NCI-H2171 (cell line): ENCODE data around the gene NXPH2.
A peak's percentile ranks its signal among the peaks of the same experiment; 100 is the strongest.
"Not testable (repeated sequence)": the region's sequence is repeated elsewhere in the genome, so short reads cannot be mapped to it uniquely, and the experiment has no call there.

ENCODE experiments used
- DNase-seq: peaks from one replicate; lab custom pipeline; 2025; lab: John Stamatoyannopoulos, UW

The NXPH2 gene

DNA sequence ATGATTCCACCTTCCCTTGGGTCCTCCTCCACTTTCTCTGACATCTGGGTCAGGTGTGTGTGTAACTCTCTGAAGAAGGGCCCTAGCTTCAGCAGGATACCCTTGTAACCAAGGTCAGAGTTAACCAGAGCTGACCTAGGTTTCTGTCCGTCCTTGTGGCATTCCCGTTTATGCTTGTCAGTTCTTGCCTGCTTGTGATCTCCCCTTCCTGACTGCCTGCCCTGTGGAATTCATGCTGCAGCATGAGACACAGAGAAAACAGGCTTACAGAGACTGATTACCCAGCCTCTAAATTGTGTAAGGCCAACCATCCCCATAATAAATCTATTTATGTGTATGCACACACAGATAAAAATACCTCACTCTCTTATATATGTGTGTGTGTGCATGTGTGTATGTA lies 22.8 kb downstream of the NXPH2 start:
- DNase-seq, result no peak

DNA sequence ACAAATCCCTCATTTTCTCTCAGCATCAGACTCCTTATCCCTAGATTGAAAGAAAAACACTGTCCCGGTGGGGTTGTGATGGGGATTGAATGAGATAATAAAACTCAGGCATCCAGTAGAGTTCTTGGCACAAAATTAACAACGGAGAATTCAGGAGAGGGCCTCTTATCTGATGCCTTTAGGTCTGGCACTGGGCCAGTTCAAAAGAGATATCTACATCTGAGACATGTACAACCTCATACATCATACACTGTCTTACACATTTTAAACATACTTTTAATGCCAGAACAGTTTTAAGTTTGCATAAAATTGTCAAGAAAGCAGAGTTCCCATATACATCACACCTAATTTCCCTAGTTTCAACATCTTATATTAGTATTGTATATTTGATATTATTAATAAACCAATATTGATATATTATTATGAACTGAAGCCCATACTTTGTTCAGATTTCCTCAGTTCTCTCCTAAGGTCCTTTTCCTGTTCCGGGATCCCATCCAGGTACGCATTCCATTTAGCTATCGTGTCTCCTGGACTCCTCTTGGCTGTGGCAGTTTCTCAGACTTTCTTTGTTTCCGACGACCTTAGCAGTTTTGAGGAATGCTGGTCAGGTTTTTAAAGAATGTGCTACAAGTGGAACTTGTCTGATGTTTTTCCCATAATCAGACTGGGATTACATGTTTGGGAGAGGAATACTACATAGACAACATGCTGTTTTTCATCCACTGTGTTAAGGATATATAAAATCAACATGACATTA lies 27.8 kb downstream of the NXPH2 start:
- DNase-seq, result no peak

DNA sequence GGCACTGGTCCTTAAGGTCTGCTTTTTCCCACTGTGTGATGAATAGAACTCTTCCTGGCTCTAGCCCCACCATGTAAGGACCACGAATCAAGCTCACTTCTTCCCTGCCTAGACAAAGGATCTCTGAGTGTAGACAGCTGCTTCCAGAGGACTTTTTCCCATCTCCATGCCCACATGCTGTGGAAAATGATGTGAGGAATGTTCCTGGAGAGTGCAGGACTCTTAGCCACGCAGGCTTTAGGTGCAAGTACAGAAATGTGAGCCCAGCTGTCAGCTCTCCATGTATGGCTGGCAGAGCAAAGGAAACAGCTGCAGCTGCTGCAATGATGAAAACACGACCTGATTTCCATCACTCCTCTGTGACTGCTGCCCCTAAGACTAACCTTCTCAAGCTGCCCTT lies 35.5 kb downstream of the NXPH2 start:
- DNase-seq, result peak; percentile 33

DNA sequence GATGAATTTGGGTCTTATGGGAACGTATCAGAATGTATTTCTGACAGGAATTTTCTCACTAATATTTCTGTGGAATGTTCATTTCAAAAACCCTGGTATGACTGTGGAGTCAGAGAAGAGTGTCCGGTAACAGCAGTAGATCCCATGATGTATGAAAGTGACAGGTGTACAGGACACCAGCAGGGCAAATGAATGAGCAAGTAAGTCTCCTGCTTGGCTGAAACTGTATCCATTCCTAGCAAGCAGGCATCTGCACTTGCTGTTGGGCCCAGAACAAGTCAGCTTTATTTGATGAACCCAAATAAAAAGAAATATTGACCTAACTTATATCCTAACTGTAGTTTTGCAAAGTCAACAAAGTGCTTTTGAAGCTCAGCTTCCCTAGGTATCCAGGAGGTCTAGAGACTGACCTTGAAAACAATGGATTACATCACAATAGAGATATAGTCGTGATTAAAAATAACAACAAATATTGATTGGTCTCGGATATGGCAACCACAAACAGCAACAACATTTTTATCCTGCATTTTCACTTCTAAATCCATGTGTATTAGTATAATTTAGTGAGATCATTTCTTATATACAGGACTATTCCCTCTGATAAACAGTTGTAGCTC lies 37.6 kb downstream of the NXPH2 start:
- DNase-seq, result no peak

DNA sequence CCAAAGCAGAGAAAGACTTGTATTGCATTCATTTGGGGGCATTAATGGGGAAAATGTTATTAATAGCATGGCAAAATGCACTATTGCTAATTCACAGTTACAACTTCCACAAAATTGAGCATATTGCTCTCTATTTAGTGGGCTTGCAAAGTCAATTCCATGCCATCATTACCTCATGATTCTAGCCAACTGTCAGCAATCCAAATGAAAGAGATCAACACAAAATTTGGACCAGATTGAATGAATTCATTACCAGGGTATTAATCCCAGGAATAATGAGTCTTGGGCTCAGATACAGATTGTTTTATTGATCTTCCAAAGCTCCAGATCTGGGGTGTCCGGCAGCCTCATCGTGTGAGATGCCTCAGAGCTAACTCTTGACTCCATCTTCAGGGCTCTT lies 38.3 kb downstream of the NXPH2 start:
- DNase-seq, result no peak

DNA sequence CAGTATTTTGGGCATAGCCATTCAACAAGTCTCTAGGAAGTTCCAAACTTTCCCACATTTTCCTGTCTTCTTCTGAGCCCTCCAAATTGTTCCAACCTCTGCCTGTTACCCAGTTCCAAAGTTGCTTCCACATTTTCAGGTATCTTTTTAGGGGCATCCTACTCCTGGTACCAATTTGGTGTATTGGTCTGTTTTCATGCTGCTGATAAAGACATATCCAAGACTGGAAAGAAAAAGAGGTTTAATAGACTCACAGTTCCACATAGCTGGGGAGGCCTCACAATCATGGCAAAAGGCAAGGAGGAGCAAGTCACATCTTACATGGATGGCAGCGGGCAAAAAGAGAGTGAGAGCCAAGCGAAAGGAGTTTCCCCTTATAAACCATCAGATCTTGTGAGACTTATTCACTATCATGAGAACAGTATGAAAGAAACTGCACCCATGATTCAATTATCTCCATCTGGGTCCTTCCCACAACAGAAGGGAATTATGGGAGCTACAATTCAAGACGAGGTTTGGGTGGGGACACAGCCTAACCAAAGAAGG lies 43.1 kb downstream of the NXPH2 start:
- not testable (repeated sequence) for DNase-seq

DNA sequence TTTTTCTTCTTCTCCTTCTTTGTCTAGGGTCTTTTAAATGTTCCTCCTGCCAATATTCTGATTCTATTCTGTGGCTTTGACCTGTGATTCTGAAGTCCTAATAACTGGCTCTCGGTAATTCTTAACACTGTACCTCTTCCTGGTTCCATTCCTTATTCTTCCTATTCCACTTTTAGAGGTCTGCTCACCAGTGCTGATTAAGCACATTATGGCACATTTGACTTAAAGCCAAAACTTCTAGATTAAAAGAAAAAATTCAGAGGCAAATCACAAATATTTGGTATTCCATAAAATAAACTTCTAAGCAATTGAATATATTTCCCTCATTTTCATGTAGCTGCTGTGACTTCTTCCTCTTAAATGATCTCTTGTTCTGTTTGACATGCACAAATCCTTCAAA lies 47.5 kb downstream of the NXPH2 start:
- no peak for DNase-seq

DNA sequence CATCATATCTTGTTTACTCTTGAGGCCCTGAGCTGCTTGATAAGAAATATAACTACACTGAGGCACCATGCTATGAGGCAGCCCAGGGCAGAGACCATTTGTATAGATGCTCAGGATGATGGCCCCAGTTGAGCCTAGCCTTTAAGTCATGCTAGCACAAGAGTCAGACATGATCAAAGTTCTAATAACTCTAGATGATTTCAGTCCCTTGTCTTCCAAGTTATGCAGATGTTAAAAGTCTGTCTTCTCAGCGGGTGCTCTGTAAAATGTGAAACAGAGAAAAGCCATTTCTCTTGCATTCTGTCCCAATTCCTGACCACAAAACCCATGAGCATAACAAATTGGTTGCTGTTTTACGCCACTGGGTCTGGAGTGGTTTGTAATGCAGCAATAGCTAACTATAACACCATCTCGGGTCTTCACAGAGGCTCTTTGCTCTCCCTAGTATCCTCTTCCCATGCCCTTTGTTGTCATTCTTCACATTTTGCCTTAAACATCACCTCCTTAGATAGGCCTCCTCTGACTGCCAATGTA lies 49.6 kb downstream of the NXPH2 start:
- DNase-seq, result no peak

DNA sequence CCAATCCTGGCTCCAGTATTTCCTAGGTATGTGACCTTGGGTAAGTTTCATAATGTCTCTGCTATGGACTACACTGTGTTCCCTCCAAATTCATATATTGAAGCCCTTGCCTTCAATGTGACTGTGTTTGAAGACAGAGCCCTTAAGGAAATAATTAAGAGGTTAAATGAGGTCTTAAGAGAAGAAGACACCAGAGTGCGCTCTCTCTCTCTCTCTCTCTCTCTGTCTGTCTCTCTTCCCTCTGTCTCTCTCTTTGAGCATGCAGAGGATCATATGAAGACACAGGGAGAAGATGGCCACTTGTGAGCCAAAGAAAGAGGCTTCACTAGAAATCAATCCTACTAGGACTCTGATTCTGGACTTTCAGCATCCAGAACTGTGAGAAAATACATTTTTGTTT lies 52.2 kb downstream of the NXPH2 start:
- no peak for DNase-seq

DNA sequence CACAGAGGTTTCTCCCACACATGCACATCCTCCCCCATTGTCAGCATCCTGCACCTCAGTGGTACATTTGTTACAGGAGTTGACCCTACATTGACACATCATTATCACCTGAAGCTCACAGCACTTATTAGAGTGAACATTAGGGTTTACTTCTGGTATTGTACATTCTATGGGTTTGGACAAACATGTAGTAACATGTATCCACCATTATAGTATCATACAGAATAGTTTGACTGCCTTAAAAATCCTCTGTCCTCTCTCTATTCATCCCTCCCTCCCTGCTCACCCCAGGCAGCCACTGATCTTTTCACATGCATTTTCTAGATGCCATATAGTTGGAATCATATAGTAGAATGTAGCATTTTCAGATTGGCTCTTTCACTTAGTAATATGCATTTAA lies 53.5 kb downstream of the NXPH2 start:
- DNase-seq, result no peak

DNA sequence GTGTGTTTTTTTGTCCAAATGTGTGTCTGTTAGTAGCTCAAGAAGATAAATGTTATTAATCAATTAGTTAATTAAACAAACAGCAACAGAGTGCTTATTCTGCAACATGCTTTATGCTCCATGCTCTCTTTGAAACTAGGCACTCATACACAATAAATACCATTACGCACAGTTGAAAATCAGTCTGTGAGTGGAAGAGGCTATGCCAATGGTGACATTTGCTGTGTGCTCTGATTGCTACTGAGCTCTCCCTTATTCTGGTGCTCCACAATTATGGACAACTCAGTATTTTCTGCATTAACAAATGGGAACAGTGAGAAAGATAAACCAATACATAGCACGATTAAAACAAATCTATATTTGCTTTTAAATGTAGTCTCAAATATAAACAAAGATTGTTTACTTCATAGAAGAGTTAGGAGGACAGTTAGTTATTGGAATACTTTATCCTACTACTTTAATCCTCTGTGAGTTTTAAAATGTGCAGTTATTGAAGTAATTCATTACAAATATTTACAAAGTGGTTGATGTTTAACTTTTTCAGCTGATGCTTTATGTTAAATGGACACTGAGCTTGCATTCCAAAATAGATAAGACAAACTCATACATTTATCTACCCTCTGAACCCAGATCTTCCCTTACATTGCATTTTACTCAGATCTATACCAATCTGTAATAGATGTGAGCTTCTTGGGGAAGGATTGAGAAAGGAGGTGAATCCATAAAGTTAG lies 55.3 kb downstream of the NXPH2 start:
- no peak for DNase-seq

DNA sequence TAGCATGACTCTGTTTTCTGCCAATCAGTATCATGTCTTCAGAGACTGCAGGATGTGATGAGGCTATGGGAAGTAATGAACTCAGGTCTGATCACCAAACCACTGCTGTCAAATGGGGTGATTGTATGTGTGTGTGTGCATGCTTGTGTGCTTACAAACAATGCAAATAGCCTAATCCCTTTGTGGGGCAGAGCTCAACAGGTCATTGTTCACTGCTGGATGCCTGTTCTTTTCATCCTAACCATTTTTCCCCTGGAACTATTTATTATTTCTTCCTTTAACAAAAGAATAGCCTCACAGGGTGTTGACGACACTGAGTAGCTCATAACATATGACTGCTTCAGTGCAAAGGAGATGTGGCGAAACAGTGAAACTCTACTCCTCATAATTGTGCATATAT lies 55.9 kb downstream of the NXPH2 start:
- no peak for DNase-seq

DNA sequence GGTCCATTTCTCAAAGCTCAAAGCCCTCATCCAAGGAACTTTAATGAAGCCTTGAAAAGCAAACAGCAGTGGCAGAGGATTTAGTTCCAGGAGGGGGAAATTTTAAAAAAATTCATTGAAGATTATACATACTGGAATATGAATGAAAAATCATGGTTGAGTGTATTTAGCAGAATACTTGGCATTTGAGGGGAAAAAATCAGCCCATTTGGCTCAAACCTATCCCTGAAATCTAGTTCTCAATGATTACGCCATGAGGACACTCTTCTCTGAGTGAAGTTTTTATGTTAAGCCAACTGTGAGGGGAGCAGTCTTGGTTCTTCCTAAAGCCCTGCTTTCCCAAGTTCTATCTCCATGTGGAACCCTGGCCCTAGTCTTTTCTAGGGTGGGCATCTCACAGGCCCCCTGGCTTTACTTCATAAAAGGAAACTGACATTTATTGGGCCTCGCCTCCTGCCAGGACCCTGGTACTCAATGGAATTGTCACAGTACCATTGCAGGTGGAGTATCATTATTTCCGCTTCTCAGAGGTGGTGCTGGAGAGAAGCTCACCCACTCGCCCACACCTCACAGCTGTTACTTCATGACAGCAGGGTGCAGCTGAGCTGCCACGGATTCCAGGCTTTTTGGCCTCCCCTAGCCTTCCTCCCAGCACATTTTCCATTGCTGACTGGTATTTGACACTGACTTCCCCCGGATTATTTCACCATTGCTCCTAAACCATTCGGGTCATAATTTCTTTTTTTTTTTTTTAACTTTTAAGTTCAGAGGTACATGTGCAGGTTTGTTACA lies 56.8 kb downstream of the NXPH2 start:
- DNase-seq, result no peak

DNA sequence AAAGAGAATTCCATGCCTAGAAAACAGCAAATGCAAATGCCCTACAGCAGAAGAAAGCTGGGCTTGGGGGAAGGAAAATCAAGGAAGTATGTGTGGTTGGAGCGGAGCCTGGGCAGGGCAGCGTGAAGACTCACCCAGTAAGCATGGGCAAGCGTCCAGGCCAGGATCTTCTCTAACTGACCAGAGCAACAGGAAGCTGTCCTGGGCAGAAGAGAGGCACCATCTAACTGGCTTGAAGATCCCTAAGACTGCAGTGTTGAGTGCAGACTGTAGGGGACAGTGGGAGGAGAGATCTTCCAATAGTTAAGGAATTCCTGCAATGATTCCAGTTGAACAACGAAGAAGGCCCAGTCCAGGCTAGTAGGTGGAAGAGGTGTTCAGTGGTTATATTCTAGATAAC lies 57.9 kb downstream of the NXPH2 start:
- no peak for DNase-seq

DNA sequence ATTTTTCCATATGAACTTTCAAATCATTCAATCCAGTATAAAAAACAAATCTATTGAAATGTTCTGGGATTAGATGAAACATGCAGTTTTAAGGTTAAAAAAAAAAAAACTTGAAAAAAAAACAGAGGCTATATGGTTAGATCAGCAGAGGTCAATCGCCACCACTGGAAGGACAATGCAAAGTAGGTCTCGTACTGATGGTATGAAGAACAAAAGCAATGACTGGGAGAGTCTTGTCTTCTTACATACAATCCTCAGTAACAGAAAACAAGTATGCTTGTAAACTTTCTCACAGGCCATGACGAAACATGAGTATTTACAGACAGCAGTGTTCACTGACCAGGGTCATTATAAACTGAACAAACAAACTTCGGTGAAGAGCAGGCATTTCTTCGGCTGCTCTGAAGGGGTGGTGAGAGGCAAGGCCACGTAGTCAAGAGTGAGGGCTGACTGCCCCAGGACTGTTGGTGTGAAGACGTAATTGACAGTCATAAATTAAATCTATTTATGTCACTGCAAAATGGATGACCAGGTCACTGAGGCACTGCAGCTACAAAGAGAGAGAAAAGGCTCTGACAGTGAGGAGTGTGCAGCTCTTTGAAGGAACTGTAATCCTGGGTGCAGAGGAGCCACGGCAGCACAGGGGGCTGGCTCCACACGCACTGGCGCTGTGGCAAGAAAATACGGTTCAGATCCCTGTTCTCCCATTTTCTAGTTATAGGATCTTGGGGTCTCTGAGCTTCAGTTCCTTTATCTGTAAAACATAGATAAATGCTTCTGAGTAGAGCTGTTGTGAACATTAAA lies 60.0 kb downstream of the NXPH2 start:
- DNase-seq, result no peak

DNA sequence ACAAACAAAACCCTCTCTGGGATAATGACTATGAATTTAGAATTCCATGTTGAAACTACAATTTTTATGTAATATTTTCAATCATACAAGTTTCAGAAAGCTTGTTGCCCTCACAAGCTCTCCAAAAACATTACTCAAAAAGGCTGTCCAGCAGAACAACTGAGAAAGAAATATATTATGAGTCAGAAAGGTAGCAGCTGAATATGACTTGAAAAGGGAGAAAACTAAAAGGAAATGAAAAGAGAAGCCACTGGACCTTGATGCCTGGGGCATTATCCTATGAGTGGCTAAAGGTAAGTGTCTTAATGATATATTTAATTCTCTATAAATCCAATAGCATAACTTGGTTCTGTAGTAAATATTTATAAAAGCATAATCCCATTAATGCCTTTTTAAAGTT lies 61.8 kb downstream of the NXPH2 start:
- DNase-seq, result no peak

DNA sequence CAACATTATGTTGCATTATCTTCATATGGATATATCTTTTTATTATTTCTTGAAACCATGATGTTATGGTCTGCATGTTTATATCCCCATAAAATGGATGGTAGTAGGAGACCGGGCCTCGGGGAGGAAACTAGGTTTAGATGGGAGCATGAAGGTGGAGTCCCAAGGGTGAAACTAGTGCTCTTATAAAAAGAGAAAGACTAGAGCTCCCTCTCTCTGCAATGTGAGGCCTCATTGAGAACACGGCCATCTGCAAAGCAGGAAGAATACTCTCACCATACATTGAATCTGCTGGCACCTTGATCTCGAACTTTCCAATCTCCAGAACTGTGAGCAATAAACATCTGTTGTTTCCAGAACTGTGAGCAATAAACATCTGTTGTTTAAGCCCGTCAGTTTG lies 64.0 kb downstream of the NXPH2 start:
- no peak for DNase-seq

DNA sequence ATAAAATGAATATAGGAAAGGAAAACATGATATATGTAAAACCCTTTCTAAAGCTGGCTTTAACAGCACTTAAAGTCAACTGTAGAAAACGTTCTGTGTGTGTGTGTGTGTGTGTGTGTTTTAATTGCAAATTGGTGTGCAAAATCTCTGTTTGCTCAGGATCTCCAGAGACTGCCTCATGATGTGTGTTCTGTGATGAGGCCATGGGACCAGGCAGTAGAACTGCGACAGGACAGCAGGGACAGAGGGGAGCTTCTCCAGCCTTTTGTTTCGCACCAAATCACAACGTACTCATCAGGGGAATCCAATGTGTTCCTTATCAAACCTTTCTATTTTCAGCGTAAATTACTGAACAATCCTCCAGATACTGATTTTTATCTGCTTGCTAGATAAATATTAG lies 66.7 kb downstream of the NXPH2 start:
- DNase-seq, result no peak

DNA sequence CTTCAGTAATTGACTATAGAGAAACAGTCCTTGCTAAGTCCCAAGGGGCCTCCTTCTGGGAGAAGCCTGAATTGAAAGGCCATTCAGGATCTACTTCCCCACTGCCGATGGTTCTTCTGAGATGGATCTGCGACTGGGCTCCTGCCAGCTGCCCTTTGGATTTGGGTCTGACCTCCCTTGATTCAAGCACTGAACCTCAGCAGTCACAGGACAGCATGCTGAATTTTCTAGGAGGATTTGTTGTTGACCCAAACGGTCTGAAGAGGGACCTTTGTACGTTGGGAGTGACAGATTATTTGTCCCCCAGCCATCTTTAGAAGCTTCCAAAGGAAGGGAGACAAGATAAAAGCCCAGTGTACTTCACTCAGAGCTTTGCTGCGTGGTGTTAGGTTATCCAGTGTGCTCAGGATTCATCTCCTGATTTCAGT lies 67.1 kb downstream of the NXPH2 start:
- no peak for DNase-seq

DNA sequence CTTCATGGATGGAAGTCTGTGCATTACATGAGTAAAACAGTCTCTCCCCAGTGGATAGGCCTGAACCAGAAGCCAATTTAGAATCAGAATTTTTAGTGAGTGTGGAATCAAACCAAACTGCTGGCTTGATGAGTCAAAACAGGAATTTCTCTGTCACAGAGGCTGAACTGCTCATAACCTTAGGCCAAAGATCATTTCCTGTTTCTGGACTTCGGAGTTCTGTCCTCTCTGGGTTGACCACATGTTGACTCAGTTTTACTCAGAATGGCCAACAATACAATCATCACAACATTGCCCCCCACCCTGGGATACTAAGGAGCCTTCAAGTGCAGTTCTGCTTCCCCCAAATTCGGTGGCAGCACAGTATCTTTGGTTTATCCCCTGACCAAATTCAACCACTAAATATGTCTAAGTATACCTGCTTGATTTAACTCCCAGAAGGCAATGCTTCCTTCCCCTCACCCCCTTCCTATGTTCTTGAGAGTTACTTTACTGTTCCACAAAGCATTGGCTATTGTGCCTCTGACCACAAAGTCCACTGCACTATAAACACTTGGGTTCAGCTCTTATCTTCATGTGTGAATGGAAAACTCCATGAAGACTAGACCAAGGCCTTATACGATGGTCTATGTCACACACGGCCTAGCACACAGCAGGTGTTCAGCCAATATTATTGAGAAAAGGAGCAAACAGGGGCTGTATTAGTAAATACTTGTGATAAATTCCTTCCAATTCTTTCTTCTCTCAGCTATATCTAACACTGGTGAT lies 67.8 kb downstream of the NXPH2 start:
- no peak for DNase-seq
